ENCODE results near the gene TTC28.

DNA sequence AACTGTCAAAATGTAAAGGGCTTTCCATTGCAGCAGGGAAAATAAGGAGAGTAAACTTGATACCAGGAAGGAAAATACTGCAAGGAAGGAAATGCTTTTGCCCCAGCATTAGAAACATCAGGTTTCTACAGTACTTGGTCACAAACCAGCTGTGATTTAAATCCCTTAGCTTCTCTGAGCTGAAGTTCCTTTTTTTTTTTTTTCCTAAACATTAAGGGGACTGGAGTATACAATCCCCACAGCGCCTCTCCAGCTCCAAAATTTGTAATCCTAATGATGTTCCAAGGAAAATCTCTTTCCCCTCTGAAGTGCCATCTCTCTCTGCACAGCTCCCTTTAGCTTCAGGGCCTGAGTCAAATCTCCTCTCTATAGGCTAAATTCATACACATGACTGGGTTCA, 540.1 kb downstream of the TTC28 start:
- TF ChIP-seq, protein P1, sequence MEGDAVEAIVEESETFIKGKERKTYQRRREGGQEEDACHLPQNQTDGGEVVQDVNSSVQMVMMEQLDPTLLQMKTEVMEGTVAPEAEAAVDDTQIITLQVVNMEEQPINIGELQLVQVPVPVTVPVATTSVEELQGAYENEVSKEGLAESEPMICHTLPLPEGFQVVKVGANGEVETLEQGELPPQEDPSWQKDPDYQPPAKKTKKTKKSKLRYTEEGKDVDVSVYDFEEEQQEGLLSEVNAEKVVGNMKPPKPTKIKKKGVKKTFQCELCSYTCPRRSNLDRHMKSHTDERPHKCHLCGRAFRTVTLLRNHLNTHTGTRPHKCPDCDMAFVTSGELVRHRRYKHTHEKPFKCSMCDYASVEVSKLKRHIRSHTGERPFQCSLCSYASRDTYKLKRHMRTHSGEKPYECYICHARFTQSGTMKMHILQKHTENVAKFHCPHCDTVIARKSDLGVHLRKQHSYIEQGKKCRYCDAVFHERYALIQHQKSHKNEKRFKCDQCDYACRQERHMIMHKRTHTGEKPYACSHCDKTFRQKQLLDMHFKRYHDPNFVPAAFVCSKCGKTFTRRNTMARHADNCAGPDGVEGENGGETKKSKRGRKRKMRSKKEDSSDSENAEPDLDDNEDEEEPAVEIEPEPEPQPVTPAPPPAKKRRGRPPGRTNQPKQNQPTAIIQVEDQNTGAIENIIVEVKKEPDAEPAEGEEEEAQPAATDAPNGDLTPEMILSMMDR (IDR thresholded peaks at IDR 0.05), result no peak
- no peak for TF ChIP-seq POLR2A (IDR thresholded peaks at IDR 0.05)
